A204.1 (cell line): ENCODE measurements around the gene TOP3B.

Experiments
- FAIRE-seq: peaks from 2 replicates; lab custom pipeline; 2012; peaks lifted over from hg19 to GRCh38; lab: Jason Lieb, UNC

Gene TOP3B

DNA sequence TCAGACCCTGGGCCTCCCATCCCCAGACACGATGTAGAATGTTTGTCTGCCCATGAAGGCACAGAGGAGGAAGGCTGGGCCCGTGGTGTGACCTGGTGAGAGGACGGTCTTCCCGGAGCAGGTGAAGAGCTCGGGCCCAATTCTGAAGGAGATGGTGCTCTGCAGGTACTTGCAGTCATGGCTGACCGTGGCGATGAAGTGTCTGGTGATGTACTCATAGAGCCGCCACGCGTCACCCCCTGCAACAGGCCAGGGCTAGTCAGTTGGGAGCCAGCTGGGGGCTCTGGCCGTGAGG is 20.0 kb downstream of the TOP3B start:
- no peak for FAIRE-seq

DNA sequence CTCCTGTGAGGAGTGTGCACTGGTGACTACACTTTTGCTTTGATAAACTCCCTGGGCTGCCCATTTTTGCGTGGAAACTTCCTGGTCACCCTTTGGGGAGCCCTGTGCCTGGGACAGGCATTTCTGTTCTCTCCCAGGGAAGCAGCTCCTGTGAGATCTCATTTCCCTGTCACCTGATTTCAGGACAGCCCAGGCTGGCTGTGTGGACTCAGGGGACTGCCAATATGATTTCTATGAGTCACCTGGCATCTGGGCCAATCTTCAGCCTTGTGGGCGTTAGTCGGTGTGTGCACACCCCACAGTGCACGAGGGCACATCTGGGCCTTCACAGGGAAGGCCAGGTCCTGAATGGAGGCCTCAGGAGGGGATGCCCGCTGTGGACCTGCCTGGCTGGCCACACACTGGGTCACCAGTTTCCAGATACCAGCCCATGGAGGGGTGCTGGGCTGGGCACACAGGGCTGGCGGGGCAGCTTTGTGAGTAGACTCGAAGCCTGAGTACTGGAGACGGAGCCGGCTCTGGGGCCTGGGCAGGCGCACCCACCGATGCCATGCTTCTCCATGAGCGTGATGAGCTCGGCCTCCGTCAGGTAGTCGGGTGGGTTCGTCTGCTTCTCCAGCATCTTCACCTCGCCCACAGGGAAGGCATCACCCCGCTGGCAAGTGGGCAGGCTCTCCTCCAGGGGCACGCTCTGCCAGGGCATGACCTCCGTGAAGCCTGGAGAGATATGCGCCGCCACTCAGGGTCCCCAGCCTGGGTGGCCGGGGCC is 20.5 kb downstream of the TOP3B start:
- no peak for FAIRE-seq

DNA sequence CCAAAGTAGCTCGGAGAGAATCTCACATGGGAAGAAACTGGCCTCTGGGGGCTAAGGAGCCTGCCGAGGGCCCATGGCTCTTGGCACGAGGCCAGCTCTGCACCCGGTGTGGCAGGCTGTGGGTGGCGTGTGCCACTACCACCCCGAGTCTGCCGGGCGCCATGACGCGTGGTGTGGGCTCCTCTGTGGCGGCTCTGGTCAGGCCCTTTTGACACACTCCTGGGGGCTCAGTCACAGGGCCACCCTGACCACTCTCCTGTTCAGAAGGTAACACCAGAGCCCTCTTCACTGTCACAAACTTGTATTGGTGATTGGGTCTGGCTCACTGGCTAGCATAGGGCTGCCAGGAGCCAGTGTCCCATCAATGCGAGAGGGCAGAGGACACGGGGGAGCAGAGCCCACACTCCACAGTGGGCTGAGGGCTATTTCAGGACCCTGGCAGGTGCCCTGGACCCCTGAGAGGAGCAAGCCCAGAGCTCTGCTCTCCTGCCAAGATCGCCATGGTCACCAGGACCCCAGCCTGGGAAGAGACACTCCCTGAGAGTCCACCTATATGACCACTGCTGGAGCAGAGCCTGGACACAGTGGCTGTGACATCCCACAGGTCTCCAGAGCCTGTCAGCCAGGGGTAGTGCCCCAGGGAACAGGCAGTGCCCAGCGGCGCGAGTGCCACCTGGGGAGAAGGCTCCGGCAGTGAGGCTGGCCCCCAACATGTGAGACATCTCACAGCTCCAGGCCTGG is 21.3 kb downstream of the TOP3B start:
- FAIRE-seq, result no peak

DNA sequence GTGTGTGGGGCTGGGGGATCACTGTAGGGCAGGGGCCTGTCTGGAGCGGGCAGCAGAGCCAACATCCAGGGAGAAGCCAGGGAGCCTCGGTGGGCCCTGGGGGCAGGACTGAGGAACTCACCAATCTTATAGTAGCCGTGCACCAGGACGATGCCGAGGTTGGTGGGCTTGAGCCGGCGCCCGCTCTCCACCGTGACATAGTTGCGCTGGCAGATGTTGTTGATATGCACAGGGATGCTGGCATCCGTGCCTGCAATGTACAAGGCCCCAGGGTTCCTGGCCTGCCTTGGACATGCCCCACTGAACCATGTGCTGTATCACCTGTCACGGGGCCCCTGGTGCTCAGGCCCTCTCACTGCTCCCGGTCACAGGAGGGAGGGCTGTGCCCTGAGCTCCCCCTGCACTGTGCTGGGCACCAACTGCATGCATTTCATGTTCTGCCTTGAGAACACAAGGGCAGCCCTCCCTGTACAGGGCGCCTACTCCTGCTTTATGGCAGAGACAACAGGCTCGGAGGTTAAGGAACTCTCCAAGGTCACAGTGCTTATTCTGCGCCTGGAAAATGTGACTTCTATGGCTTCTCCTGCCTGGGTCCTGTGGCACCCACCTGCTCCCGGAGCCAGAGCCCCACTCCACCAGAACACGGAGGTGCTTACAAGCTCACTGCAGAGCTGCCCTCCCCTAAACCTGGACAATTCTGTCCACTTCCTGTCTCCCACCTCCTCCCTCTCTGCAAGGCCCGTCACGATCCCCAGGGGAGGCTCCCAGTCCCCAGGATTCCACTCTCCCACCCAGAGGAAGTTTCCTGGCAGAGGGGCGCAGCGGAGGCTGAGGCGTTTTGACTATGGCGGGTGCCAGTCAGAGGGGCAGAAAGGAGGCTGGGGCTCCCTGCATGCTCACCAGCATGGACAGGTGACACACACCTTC is 22.1 kb downstream of the TOP3B start:
- no peak for FAIRE-seq

GRCh38 chr22:21959274-21960074 is 23.1 kb downstream of the TOP3B start:
- no peak for FAIRE-seq

GRCh38 chr22:21958360-21959273 is 24.0 kb downstream of the TOP3B start:
- no peak for FAIRE-seq

GRCh38 chr22:21952586-21953571 is 29.7 kb downstream of the TOP3B start, which contains the start of gene PPM1F:
TSS of gene PPM1F (minus strand) at chr22:21952848. CDS start at chr22:21946048, 6,800 bp downstream.
- no peak for FAIRE-seq

DNA sequence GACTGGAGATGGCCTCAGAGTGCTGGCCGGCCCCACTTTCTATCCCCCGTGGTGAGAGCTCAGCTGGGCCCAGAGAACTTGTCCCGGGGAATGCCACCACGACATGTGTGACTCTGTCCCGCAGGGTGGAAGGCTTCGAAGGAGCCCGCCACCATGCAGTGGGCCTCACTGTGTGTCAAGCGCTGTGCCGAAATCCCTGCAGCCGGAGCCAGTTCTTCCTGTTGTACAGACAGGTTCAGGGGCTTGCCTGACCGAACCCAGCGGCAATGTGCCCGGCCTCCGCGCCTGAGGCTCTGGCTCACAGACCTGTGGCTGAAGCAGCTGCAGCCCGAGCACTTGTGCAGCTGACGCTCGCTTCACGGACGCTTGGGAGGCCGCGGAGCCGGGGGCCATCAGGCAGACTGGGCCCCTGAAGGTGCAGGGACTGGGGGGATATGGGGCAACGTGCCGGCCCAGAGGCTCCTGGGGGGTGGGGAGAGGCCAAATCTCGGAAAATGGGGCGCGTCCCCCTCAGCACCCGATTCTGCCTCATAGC is 30.6 kb downstream of the TOP3B start:
- no peak for FAIRE-seq

- FAIRE-seq, result no peak
Observed at GRCh38 chr22:21951062-21951461, 31.5 kb downstream of the TOP3B start.

- FAIRE-seq, result no peak
Observed at GRCh38 chr22:21949948-21950347, 32.6 kb downstream of the TOP3B start.

DNA sequence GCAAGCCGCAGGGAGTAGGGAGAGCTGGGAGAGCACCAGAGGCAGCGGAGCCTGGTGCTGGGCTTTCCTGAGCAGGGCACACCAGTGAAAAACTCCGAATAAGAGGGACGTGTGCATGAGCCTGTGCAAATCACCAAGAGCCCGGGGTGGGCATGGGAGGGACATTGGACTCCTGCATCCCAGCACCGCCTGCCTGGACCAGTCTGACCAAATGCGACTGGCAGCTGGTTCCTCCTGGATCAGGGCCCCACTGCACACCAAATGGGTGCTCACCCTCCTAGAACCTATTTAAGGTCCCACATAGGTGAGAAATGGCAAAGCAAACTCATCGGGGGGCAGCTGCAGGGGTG is 33.0 kb downstream of the TOP3B start:
- no peak for FAIRE-seq

GRCh38 chr22:21948824-21949568 is 33.6 kb downstream of the TOP3B start:
- no peak for FAIRE-seq

DNA sequence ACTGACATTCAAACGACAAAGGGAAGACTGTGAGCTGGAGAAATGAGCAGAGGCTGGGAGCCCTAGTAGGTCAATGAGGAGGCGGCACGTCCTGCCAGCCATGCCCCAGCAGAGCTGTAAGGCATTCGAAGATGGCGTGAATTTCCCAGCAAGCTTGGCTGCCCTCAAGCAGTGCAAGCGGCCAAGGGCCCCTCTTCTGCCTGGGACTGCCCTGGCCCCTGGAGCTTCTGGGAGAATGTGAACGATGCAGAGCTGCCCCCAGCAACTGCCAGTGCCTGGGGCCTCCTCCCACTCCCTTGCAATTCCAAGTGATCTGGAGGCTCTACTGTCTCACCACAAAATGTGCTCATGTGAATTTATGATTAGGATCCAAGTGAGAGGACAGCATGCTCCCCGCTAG is 34.2 kb downstream of the TOP3B start:
- no peak for FAIRE-seq

GRCh38 chr22:21947040-21948014 is 35.3 kb downstream of the TOP3B start:
- no peak for FAIRE-seq

GRCh38 chr22:21946262-21946925 is 36.2 kb downstream of the TOP3B start:
- no peak for FAIRE-seq

DNA sequence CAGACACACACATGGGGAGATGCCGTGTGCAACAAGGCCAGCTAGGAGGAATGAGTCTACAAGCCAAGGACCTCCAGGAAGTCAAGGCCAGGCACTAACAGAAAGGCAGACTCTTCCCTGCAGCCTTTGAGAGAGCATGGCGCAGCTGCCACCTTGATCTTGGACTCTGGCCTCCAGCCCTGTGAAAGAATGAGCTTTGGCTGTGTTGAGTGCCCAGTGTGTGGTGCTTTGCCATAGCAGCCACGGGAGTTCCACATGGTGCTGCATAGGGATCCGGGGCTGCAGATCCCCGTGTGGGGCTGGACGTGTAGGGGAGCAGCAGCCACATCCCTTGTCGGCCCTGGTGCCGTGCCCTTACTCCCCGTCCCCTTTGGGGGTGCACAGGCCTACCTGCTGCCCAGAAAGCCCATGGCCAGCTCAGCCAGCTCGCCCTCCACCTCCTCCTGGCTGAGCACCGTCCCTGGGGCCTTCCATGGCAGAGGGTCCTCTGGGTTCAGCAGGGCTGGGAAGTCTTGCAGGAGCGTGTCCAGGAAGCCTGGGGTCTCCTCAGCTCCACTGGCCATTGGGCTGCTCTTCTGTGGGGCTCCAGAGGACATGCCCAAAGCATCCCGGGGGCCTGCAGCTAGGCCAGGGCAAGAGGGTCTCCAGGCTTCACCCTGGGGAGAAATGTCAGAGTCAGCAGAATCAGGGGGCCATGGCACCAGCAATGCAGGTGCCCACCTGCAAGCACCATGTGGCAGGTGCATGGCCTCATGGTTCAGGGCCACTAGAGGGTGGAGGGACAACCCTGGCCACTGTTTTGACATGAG is 36.9 kb downstream of the TOP3B start:
- no peak for FAIRE-seq
